ENCODE results near the gene CNTRL. TPM values are rescaled to one million over a fixed set of nuclear protein-coding genes. Genes with fewer than 3 reads are reported as not detected.
"Not testable (repeated sequence)": the region's sequence is repeated elsewhere in the genome, so short reads cannot be mapped to it uniquely, and the experiment has no call there.

Gene CNTRL
- polyA plus RNA-seq, 1 of the 3 experiments (the other 2 are of a cell fraction), result 3.6 TPM

- WGBS (ENCODE audit: low lambda C conversion rate), result 92% methylated on average over 2 of the region's 2 CpGs
Observed at GRCh38 chr9:121034529-121034928, 40.2 kb upstream of the CNTRL start.

GRCh38 chr9:121035717-121036116 lies 39.0 kb upstream of the CNTRL start:
- H3K4me2 ChIP-seq, POLR2A ChIA-PET: not testable (repeated sequence)

More at GRCh38 chr9:121034529-121034928, 40.2 kb upstream of the CNTRL start:
- H3K4me1 ChIP-seq (ENCODE audit: control insufficient read depth in 1 of 2, insufficient read depth in 2 of 2, low read depth in 1 of 2, low read length in 1 of 2), result no peaks in the 10 kb centered on the region; a peak in 1 of 4 replicates
- POLR2A ChIA-PET, result interaction anchor here (0.9 kb wide), 1 partner anchor 455 kb away, joined by 3 read pairs; no protein-coding TSS in a partner anchor
- DNase-seq, result no peak
- H3K79me2 ChIP-seq (ENCODE audit: insufficient read depth), result no peaks in the 10 kb centered on the region
- no peak overlapping the region for H2AFZ ChIP-seq (ENCODE audit: low read depth)
- H3K9me3 ChIP-seq, result no peaks in the 10 kb centered on the region
- no peak for TF ChIP-seq SIN3A (IDR thresholded peaks at IDR 0.05; ENCODE audit: borderline replicate concordance, low read depth, low read length)
- TF ChIP-seq CTCF (IDR thresholded peaks at IDR 0.05), result no peak
- no peak for TF ChIP-seq JUND (IDR thresholded peaks at IDR 0.05)
- no peak for TF ChIP-seq GABPA (IDR thresholded peaks at IDR 0.05; ENCODE audit: low read depth)
- TF ChIP-seq REST (IDR thresholded peaks at IDR 0.05; ENCODE audit: low read depth, low read length), result no peak
- no peak for TF ChIP-seq USF1 (IDR thresholded peaks at IDR 0.05; ENCODE audit: borderline replicate concordance, low read depth)
- no peak for TF ChIP-seq TEAD4 (IDR thresholded peaks at IDR 0.05; ENCODE audit: borderline replicate concordance, insufficient read depth)
- no peak overlapping the region for H3K4me3 ChIP-seq (ENCODE audit: low read depth in 2 of 2, low read length in 1 of 2)
- CTCF ChIA-PET, result interaction anchor here (0.9 to 1.8 kb wide), 4 partner anchors 11 to 25 kb away, joined by 3 to 9 read pairs (median 4); no protein-coding TSS in a partner anchor
- no peaks in the 10 kb centered on the region for H3F3A ChIP-seq (replicated peaks; ENCODE audit: insufficient read depth)
- peaks cover 0 to 12% of the 10 kb centered on the region in 2 experiments for H3K36me3 ChIP-seq (replicated peaks in 1 of 2; ENCODE audit: control insufficient read depth in 1 of 2, insufficient read depth in 2 of 2, low read length in 1 of 2)
- no peaks in the 10 kb centered on the region for H3K27me3 ChIP-seq (ENCODE audit: insufficient read depth)
- H3K4me2 ChIP-seq, result no peak overlapping the region
- H3K27ac ChIP-seq (ENCODE audit: low read depth in 2 of 2, low read length in 1 of 2), result no peak overlapping the region
- no peaks in the 10 kb centered on the region for H3K9me2 ChIP-seq
- H4K20me1 ChIP-seq (ENCODE audit: insufficient read depth), result no peaks in the 10 kb centered on the region
- H3K9ac ChIP-seq, result no peak overlapping the region

More at GRCh38 chr9:121035717-121036116, 39.0 kb upstream of the CNTRL start:
- CTCF ChIA-PET, result interaction anchor here (0.9 to 1.8 kb wide), 4 partner anchors 9 to 302 kb away, joined by 3 to 9 read pairs (median 3); no protein-coding TSS in a partner anchor
- H3K9me3 ChIP-seq; H3K4me1 ChIP-seq (ENCODE audit: control insufficient read depth in 1 of 2, insufficient read depth in 2 of 2, low read depth in 1 of 2, low read length in 1 of 2); H3K27ac ChIP-seq (ENCODE audit: low read depth in 2 of 2, low read length in 1 of 2); H2AFZ ChIP-seq (ENCODE audit: low read depth); H3K9ac ChIP-seq; DNase-seq; H3K79me2 ChIP-seq (ENCODE audit: insufficient read depth); H4K20me1 ChIP-seq (ENCODE audit: insufficient read depth); H3K27me3 ChIP-seq (ENCODE audit: insufficient read depth); H3K9me2 ChIP-seq; H3F3A ChIP-seq (replicated peaks; ENCODE audit: insufficient read depth); H3K36me3 ChIP-seq (replicated peaks in 1 of 2; ENCODE audit: control insufficient read depth in 1 of 2, insufficient read depth in 2 of 2, low read length in 1 of 2); H3K4me3 ChIP-seq (ENCODE audit: low read depth in 2 of 2, low read length in 1 of 2): not testable (repeated sequence)
